ENCODE data around the gene GRIK4.

The GRIK4 gene

DNA sequence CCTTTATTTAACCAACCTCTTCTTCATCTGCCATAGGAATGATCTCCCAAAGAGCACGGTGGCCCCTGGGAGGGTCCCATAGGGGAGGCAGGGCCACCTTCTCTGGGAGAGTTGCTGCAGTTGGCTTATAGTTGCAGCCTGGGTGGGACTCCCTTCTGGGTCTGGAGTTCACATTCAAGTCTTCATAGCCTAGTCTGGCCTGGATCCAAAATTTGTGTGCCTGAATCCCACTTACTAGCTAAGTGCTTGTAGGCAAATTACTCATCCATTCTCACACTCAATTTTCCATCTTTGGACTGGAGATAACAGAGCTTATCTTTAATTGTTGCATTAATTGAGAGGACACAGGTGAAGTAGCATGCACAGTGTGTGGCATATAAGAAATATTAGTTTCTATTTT is 163.6 kb downstream of the GRIK4 start:
- DNase-seq (ENCODE audit: low read depth in 2 of 2) = no peak

DNA sequence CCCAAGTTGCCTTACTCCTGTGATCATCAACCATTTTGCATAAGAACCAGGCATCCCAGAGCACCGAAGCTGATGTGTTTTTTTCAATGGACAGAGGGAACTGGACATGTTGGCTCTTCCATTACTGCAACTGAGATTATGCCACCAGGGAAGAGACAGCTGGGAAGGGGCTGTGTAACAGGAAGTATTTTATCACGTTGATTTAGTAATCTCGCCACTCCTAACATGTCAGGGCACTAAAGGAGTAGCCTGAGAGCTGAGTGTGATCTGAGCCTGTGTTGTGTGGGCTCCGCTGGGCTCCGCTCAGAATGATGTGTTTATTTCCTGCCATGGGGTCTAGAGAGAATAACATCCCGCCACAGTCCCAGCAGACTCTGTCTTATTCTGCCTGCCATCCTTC is 165.4 kb downstream of the GRIK4 start:
- no peak for DNase-seq (ENCODE audit: low read depth in 2 of 2)

DNA sequence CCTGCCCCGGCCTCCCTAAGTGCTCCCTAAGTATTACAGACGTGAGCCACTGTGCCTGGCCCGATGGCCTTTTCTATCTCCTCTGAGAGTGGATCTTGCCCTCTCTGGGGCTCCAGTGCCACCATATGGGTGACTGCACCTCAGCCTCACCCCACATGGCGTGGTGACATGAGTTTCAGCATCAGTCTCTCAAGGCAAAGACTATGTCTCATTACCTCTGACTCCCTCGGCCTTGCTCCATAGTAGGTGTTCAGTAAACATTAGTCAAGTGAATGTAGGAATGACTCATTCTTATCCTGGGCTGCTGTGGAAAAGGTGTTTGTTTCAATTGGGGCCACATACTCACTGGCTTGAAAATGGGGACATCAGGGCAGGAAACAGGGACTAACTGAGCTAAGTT is 168.8 kb downstream of the GRIK4 start:
- DNase-seq (ENCODE audit: low read depth in 2 of 2) = no peak

DNA sequence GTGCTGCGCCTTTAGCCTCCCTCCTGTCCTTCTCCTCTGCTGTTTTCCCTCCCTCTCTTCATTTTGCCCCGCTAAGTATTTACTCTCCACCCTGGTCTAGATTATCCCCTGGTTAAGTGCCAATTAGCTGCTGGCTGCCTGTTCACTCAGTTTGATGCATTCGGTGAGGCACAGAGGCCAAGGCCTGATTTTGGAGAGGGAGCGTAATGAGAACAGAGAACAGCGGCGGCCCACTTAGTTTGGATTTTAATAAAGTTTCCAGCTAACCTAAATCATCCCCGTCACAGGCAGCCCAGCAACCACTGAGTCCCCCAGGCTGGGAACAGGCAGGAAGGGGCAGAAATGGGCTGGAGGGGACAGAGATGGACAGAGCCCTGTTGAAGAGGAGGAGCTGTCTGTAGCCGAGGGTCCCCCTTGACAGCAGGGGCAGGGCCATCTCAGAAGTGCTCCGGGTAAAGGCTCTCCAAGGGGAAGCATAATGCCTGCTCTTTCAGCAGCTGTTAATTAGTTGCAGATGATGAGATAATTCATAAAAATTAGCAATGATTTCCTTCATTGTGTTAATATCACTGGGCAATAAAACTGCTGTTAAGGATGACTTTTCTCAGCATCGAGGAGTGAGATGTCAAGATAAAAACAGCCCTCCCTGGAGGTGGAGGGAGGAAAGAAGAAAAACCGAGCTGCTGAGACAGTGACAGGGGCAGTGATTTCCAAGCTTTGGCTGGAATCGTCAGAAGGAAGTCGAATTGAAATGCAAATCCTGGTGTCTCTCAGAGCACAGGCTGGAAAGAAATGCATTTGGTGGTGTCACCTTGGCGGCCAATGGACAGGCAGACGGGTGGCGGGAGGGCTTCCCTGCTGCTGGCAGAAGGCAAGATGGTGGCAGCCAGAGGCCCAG is 170.1 kb downstream of the GRIK4 start:
- DNase-seq (ENCODE audit: low read depth in 2 of 2) = no peak

DNA sequence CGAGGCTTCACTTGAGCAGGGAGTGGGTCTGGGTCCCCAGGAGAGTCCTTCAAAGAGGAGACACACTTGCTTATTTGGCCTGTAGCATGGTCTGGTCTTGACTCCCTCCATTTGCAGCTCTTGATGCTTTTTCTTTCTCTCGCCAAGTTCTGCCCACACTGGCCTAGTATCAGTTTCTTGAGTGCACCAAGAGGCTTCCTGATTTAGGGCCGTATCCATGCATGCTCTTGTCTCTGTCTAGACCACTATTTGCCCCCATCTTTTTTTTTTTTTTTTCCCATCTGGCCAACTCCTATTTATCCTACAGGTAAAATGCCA is 170.7 kb downstream of the GRIK4 start:
- DNase-seq (ENCODE audit: low read depth in 2 of 2) = no peak

DNA sequence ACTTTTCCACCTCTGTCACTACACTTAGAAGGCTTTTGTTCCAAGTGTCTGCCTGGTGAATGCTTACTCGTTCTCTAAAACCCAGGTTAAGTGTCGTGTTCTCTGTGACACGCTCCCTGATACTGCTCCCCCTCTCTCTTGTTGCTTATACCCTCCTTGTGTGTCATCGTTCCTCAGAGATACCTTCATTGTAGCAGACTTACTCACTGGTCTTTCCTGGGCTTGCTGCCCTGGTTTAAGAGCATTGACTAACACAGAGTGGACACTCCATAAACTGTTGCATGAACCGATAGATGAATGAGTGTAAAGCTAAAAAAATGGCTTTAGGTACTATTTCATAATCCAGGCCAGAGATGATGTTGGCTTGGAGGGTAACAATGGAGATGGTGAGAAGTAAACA is 171.3 kb downstream of the GRIK4 start:
- DNase-seq (ENCODE audit: low read depth in 2 of 2) = no peak

DNA sequence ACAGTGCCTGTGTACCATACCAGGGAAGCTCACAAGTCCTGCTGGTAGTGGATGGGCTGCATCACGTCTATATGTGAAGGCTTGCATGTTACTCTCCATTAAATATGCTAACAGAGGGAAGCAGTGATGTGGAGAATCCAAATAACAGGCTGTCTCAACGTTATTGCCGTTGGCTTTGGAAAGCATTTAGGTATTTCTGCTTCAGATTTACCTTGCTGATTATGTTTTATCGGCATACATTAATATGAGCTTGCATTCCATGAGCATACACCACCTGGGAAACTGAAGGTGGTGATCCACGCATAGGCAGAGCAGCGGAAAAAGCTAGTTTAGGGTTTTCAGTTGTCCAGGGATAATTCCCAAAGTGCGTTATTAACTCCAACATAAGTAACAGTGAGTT is 175.0 kb downstream of the GRIK4 start:
- no peak for DNase-seq (ENCODE audit: low read depth in 2 of 2)

DNA sequence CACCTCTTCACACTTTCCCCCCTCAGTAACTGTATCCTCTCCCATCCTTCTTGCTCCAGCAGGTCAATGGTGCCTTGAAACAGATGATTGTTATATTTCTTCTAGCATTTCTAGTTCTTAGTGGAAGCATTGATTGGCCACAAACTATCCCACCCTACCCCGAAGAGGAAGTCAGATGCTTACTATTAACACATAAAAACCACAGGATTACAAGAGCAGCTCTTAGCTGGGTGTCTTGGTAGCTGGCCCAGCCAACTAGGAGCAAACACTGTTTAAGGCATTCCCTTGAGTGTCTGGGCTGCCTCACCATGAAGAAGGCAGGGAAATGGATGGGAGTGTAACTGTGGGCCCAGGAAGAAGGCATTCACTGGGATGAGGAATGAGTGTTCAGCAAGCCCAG is 176.6 kb downstream of the GRIK4 start:
- DNase-seq (ENCODE audit: low read depth in 2 of 2) = no peak

DNA sequence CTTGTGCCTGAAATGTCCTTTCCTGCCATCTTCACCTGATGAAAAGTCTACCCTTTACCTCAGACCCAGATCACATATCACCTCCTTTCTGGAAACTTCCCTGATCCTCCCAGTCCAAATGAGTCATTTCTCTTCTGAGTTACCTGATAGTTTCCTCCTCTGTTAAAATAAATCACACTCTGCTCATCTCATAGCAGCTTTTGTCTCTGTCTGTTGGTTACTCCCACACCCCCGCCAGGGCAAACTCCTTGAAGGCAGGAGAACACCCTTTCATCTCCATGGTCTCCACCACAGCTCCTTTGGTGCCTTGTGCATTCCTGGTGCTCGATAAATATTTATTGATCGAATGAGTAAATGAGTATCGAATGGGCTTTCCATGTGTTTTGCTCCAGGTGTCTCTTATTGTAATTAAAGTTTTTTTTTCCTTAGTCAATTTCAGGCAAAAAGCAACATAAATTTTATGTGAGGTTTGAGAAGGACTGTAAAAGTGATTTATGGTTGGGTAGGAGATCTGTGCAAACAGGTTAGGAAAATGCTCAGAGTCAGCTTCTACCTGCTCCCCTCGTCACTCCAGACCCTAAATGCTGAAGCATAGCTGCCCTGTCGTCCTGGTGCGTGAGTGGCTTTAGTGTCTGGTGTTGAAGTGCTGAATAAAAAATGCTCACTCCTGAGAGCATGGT is 178.2 kb downstream of the GRIK4 start:
- DNase-seq (ENCODE audit: low read depth in 2 of 2) = no peak

DNA sequence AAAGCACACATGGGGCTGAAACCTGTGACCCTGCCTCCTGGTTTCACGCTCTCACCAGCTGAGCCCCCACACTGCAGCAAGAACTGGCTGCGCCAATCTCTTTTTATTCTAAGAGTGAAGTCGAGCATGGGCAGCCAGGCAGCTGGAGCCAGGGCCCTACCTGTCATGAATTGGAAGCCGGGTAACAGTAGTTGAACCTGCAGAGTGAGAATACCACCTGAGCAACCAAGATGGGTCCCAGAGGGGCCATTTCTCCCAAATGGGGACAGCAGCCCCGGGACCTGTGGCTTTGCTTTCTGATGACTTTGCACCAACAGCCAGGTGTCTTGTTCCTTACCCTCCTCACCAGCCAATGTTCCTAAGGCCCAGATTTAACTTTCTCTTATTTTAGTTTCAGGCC is 178.9 kb downstream of the GRIK4 start:
- no peak for DNase-seq (ENCODE audit: low read depth in 2 of 2)

DNA sequence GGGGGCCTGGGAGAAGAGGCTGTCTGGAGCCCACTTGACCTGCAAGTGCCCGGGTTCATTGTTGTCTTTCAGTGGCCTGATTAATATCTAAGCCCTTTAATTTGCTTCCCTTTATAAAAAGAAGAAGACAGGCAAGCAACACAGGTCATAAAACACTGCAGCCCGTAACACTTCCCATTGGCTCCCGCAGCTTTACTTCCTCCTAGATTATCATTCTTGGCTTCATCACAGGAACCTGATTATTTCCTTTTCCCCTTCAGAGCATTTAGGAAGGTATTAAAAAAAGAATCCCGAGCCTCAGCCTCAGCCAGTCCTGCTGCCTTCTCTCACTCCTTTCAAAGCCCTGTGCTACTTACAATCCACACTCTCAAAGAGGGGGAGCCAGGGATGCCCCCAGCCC is 183.2 kb downstream of the GRIK4 start:
- DNase-seq (ENCODE audit: low read depth in 2 of 2) = no peak

DNA sequence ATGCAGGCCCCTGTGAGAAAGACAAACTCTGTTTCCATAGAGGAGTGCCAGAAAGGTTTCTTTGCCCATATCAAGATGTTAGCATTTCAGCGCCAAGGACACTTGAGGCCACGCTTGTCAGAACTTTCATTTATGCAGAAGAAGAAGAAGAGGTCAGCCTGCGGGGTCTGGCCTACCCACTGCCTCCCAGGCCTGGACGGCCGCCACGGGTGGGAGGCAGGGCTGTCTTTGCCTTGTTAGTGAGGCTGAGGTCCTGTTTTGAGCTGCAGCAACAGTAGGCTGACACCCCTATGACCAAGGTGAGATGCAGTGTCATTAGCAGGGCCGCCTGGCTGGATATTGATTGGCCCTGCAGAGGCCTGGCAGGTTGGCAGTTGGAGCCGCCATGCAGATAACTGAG is 183.9 kb downstream of the GRIK4 start:
- DNase-seq (ENCODE audit: low read depth in 2 of 2) = no peak

DNA sequence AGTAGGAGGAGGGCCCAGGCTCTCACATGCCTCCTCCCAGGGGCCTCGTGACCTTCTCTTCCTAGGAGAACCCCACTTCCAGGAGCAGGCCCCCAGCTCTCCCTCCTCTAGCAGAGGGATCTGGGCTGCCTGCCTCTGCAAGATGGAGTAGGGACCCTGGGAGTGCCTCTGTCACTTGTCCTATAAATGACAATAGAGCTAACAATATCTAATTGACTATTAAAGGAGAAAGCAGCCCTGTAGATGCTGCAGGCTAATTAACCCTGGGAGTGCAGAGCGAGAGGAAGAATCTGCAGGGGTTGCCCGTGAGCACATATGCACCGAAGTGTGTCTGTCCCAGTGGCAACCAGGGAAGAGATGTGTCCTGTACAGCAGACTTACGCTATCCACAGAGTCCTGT is 184.4 kb downstream of the GRIK4 start:
- no peak for DNase-seq (ENCODE audit: low read depth in 2 of 2)

DNA sequence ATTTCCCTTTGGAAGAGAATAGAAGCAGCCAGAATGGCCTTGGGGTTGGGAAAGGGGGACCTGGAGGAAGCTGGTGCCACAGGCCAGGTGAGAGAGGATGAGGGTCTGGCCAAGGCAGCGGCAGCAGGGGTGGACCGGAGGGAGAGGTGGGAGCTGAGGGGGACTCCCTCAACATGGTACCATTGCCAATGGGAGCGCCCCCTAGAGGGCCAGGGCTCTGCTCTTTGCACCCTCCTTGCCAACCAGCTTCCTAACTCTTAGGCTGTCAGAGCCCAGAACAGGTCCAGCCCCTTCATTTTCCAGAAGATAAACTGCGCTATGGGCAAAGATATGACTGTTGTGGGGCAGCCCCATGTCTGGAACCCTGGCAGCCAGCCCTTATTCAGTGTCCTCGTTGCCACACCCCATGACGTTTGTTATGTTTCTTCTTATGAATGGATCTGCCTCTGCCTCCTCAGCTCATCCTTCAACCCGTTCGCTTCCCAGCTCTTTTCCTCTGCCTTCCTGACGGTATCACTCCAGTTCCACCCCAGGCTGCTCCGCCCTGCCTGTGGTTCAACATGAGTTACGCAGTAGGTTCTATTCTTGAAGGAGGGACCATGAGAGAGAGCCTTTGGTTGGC is 185.2 kb downstream of the GRIK4 start:
- DNase-seq (ENCODE audit: low read depth in 2 of 2) = no peak

DNA sequence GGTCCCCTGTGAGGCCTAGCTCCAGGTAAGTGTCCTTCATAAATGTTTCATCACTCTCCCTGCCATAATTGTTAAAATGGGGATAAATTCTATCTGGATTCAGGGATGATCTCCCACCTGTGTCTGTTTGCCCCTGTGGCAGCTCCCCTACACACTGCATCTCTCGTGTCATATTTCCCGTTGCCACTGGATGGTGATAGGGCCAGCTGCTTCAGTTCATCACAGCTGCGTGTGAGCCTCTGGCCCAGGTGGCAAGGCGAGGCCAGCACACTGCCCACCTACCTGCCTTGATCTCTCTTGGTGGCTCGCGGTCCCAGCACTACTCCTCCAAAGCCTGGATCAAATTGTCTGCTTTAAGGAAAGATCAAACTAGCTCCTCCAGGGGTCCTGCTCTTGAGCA is 187.4 kb downstream of the GRIK4 start:
- no peak for DNase-seq (ENCODE audit: low read depth in 2 of 2)

DNA sequence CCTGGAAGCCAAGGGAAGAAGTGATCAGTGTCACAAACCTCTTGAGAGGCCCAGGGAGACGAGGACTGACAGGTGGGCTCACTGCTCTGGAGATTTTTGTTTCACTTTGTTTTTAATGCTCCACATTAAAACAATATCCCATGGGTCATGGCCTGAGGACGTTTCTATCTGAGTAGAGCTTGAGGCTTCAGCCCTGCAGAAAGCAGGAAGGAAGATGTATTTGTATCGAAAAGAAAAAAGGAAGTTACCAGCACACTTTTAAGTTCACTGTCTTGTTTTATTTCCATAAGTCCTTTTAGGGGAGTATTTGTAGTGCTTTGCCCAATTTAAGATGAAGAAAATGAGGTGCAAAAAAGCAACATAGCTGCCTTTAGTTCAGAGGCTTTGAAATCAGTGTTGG is 191.1 kb downstream of the GRIK4 start:
- no peak for DNase-seq (ENCODE audit: low read depth in 2 of 2)

DNA sequence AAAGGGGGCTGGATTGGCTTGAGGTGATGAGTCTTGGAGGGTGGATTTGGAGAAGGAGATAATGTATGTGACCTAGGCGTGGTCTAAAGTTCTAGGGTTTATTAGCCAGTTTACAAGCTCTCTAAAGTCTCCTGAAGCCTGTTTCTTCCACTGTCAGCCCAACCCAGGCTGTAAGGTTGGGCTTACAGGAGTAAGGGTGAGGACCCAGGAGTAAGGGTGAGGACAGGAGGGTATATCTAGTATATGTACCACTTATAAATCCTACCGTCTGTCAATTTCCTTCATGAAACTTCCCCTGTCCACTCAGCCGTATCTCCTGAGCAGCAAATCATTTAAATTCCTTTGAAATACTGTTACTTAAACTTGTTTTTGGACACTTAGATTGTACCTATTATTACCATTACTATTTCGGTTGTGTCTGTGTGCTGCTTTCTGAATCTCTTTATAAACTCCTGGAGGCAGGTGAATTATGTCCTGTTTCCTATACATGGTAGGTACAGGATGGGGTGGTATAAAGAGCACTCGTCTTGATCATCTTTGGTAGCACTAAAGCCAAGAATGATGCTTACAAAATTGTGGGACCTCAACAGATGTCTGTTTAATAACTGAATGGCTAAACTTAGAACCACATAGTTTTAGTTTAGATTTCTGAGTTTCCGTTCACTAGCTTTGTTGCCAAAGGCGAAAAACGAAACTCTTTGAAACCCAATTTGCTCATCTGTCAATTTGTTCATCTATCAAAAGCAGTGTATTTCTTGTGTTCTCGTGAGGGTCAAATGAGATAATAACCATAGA is 192.0 kb downstream of the GRIK4 start:
- no peak for DNase-seq (ENCODE audit: low read depth in 2 of 2)

DNA sequence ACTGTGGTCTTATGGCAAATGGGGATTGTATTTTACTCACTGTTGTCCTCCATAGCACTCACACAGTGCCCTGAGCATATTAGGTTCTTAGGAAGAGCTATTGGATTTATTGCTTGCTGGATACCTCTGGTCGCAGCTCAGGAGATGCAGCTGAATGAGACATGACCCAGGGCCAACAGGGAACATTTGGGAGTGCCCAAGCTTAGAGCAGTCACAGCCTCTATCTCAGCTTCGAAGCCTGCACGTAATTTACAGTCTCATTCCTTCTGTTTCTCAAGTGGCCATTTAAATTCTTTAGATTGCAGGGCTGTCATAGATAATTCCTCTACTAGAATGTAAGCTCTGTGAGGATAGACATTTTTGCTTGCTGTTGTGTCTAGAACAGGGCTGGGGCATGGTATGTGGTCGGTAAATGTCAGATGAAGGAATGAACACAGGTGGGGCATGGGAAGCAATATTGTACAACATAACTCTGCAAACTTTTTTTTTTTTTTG is 192.8 kb downstream of the GRIK4 start:
- DNase-seq (ENCODE audit: low read depth in 2 of 2) = no peak

DNA sequence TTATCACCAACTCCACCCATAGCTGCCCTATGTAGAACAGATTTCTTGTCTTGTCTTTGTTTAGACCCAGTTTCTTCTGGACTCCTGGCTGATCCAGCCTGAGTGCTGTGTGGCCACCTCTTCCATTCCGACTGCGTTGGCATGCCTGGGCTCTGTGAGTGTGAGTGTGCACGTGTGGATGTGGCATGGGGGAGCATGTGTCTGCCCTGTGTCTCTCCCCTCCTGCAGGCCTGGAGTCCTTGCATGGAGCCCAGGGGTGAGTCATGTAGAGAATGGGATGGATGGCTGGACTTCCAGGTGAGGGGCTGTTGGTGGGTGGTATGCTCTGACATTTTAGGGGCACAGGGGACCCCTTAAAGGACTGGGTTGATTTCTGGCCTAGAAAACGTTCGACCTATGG is 194.7 kb downstream of the GRIK4 start:
- no peak for DNase-seq (ENCODE audit: low read depth in 2 of 2)

DNA sequence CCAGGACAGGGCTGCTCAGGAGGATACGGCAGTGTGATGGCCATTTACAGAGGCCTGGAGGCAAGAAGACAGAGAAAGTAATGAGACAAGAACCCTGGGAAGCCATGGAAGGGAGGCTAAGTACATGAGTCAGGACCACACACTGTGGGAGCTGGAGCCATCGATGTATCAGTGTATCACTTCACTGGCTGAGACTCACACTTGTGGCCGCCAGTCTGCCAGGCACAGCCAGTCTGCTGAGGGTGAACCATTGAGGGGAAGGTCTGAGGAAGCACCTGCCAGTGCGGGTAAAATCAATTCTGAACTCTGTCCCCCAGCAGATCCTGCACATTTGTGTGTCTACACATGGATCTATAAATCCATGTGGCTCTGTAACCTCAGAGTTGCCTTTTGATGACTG is 195.6 kb downstream of the GRIK4 start:
- no peak for DNase-seq (ENCODE audit: low read depth in 2 of 2)

DNA sequence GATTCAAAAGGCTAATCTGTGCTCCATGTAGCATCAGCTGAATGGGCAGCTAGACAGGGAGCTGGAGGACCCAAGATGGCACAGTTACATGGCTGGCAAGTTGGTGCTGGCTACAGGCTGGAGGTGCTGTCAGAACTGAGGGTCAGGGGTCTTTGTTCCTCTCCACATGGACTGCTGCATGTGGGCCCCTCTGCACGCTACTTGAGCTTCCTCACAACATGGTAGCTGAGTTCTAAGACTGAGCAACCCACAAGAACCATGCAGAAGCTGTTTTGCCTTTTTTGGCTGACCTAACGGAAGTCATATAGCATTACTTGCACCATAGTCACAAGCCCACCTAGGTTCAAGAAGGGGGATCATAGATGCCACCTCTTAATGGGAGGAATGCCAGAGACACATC is 196.1 kb downstream of the GRIK4 start:
- DNase-seq (ENCODE audit: low read depth in 2 of 2) = no peak

DNA sequence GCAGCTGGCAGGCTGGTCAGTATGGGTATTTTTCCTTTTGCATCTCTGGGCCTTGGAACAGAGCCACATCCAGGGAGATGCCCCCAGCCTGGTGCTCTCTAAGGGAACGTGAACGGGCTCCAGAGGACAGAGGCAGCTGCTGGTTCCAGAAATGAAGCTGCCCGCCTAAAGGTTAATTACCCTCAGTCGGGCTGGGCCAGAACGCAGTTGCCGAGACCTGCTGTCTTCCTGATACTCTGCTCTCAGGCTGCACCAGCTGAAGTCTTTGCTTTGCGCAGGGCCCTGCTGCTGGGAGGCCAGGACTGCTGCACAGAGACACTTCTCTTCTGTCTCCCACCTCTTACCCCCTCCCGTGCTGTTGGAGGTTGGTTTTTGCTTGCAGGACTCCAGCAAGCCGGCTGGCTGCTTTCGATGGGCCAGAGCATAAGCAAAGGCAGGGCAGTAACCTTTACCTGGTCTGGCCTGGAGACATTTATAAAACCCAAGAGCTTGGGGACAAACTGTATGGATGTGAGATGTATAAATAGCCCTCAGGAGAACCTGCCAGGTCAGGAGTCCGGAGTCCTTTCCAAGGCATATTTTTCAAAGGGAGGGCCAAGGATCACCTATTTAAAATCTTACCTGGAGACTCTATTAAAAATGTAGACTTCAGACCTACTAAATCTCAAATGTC is 197.1 kb downstream of the GRIK4 start:
- DNase-seq (ENCODE audit: low read depth in 2 of 2) = no peak

All from stimulated activated CD8-positive, alpha-beta memory T cell treated with anti-CD3 and anti-CD28 coated beads, Interleukin-2, amount 100 ng/mL, for 48 hours (primary cell).